HL-60/S4 (cell line): ENCODE measurements around the gene MRPL36.

Source experiments
- in situ Hi-C: fragments of 300-500 bp; cut with MboI; formaldehyde crosslinking; loops from 2 replicates; pipeline ENCODE4 v1.14.3; 2022; ENCODE audit warnings: low sequenced_read_pairs

Gene MRPL36

DNA sequence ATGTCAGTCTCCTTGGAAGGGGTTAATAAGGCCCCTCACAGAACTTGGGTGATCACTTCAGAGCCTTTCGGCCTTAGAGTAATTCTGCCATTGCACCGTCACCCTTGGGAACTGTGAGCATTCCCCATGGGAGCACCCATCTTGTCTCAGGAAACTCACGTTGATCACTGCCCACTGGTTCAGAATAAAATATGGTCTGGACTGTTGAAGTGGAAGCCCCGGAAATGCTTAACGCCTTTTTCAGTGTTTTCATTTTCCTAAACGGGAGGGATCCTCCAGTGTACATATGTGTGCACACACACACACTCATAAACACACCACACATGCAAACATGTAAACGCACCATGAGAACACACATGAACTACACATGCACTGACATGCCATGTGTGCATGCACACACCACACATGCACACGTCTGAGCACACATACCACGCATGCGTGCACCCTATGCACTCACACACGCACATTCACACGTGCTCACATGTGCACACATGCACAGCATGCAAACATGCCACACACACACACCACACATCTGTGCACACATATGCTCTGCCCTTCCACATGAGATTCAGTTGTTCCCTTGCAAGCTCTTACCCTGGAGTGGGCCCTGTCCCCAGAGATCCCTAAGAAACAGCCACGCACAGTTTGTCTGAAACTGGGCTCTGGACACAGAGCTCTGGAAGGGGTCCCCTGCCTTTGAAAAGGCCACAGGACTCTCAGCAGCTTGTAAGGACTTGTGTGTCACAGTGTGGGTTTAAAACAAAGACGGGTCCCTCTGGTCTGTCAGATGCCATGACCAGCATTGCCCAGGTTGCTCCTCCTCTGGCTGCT is 17.0 kb downstream of the MRPL36 start:
- in situ Hi-C loops, result no loop called here

DNA sequence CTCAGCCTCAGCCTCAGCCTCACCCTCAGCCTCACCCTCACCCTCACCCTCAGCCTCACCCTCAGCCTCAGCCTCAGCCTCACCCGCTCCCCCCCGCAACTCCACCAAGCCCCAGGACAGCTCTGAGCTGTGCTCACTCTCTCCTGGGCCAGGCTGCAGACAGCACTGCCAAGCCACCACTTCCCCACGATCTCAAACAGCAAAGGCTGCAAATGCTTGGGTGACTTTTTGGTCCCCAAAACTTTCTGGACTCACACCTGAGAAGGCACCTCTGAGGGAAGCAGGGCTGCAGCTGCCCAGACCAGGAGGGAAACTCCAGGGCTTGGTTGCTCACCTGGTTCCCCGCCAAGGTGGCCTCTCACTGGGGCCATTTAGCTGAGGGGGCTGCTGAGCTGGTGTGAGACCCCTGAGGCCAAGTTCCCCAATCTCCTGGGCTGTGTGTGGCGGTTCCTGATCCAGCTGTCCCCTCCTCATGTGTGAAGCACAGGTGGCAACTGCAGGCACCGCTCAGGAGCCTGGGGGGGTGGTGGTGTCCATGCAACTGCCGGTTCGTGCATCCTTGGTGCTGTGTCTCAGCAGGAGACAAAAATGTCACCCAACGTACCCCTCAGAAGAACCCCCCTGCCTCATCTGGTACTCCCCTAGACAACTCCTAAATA is 17.8 kb downstream of the MRPL36 start:
- in situ Hi-C loops, result no loop called here

DNA sequence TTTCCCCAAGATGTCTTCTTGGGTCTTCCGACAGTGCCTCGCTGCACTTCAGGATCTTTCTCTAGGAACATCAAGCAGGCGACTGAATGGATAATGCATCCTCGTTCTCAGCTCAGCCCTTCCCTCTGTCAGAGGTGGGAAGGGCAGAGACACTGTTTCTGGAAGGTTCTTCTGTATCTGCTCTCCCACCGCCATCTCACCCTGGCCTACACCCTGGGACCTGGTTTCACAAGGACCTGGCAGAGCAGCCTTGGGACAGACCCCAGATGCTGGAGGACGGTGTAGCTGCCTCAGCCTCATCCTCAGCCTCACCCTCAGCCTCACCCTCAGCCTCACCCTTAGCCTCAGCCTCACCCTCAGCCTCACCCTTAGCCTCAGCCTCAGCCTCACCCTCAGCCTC is 18.5 kb downstream of the MRPL36 start:
- in situ Hi-C loops, result no loop called here

DNA sequence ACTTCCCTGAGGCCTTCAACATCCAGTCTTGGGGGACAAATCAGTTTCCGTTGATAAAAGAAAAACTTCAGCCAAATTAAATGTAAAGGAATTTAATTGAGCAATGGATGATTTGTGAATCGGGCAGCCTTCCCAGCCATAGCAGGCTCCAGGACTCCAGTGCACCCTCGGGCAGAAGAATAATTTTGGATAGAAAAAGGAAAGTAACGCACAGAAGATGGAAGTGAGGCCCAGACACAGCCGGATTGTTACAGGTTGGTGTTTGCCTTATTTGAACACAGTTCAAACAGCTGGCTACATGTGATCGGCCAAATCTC is 19.1 kb downstream of the MRPL36 start:
- in situ Hi-C loops, result no loop called here

DNA sequence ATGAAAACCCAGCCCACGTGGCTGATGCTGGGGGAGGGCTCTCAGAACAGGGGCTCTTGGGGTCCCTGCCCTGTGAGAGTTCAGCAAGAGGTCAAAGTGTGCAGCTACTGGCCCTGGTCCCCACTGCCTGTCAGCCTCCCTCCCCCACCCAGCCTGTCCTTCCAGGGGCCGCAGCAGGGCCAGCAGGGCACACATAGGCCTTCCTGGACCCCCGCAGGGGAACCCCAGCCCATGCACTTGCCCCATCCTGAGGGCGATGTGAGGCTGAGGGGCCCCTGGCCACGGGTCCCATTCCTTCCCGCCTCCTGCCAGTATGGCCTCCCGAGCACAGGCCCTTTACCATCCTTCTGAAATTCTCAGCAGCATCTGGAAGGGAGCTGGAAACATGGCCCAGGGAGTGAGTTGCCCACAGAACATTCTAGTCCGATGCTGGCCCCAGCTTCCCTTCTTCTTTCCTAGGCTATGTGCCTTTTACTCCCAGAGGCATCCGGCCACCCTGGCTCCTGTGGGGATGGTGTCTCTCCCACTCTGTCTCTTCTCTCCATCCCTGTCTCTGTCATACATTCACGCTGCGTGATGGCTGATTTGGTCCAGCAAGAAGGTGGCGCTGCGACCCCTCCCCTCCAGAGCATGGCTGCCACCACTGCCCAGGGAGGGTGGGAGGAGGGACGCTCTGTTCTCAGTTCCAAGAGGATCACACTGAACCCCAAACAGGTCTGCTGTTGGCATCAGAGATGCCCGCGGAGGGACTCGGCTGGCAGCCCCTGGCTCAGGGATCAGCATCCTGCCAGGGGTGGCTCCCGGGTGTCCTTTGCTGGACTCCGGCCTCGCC is 19.6 kb downstream of the MRPL36 start:
- in situ Hi-C loops, result no loop called here

DNA sequence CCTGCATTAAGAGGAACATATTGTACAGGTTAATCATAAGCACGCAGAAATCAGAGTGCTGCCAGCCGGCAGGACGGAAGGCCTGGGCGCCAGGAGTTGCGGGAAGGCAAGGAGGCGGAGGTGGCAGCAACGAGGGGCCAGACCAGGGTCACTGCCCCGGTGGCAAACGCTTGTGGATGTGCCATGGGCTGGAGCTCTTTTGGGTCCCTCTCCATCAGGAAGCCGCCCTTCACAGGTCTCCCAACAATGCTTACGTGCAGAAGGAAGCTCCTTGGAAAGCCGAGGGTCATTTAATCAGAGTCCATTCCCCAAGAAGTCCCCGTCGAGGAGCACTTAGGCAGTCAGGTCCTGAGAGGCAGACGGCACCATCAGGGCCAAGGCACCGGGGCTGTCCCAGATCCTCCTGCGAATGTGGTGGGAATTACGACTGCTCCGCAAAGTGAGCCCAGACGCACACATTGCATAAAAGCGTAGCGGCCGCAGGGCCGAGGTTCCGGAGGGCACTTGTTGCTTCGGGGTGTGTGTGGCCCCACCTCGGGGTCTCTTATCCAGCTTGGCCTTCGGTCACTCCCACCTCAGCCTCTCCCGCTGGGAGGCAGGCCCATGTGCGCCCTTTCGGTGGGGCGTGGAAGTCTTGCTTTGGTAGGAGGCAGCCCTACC is 20.5 kb downstream of the MRPL36 start:
- in situ Hi-C loops, result no loop called here

DNA sequence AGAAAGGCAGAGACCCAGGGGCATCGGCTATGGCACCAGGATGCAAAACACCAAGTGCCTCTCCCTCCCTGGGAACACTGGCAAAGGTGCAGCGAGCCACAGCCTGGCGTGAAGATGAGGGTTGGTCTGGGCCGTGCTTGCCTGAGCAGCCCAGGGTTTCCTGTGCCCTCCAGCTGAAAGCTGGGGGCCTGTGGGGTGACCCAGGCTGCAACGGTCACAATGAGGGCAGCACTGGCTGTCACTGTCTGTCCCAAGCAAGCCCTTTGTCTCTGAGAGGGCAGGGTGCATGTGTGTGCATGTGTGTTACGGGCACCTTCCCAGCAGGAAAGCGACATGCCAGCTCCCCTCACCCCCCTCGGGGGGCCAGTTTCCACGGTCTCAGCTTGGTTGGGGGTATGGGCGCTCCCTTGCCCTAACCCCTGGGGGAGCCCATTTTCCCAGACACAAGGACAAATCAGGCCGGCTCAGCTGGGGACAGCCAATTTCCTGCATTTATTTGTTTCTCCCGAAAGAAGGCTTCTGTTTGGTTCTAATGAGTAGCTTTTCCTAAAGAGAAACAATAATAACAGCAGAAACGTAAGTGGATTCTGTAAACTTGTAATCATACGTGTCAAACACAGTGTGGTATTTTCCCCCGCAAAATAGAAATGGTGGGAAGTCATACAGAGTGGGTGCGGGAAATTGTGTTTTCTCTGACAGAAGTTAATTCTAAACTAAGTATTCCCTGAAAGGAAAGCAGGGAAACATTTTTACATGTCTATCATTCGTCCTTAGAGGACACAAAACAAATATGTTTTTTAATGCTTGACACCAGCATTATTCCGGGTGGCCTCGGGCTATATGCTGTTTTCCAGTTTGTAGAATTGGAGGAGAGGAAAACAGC is 21.3 kb downstream of the MRPL36 start:
- in situ Hi-C loops, result no loop called here

DNA sequence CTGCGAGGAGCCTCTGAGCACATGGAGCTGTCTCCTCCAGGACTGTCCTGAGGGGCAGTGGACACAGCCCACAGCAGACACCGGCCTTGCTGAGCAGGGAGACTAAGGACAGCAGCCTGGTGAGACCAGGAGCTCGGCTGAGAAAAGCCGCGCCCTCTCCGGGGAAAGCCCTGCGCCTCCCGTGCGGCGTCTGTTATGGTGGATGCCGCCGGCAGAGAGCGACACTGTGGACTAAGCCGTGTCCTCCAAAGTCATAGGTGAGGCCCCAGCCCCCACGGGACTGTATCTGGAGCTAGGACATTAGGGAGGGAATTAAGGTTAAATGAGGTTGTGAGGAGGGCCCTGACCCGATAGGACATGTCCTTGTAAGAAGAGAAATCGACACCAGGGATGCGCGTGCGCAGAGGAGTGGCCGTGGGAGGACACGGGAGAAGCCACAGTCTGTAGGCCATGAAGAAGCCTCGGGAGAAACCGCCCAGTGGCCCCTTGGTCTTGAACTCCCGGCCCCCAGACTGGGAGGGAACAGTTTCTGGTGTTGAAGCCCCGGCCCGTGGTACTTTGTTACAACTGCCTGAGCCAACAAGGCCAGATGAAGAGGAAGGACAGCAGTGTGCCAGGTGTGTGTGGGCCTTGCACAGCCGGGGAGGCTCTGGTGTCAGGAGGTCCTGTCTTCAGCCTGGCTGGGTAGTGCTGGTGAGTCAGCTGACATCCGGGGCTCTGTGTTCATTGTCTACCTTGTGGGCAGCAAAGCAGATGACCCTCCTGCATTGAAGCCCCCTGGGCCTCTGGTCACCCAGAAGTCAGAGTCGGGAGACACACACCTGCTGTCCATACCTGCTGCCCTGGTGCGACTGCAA is 22.1 kb downstream of the MRPL36 start:
- in situ Hi-C loops, result no loop called here

DNA sequence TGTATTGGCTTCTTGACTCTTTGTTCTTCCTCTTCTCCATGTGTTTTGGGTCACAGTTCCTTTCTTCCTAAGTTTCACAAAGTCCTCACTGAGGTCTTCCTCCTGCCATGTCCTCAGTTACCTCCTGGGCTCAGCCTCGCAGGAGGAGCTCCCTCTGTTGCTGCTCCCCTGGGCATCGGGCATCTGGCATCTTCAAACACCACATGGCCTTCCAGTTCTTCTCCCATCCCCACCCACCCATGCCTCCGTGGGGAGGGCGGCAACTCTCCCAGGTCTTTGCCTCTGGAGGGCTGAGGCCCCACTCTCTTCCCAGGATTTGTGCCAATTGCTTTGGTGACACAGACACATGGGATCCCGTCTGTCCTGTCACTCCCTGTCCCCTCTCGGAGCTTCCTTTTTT is 22.8 kb downstream of the MRPL36 start:
- in situ Hi-C loops, result no loop called here

DNA sequence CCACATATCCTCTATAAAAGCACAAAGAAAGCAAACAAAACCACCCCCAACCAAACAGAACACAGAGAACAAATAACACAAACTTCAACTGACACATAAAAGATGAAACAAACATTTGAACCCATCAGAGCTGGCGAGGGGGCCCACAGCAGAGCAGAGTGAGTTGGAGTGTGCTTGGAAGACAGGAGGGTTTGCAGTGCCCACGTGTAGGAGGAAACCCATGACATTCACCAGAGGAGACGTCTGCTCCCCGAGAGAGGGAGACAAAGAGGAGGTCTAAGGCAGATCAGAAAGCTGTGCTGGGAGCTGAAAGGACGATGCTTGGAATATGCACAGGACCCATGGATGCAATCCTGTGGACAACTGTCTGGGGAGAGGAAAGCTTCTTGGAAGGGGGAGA is 27.0 kb downstream of the MRPL36 start:
- in situ Hi-C loops, result loop anchor here (25.0 kb wide), 1 partner anchor 240 kb away; no protein-coding TSS in a partner anchor

DNA sequence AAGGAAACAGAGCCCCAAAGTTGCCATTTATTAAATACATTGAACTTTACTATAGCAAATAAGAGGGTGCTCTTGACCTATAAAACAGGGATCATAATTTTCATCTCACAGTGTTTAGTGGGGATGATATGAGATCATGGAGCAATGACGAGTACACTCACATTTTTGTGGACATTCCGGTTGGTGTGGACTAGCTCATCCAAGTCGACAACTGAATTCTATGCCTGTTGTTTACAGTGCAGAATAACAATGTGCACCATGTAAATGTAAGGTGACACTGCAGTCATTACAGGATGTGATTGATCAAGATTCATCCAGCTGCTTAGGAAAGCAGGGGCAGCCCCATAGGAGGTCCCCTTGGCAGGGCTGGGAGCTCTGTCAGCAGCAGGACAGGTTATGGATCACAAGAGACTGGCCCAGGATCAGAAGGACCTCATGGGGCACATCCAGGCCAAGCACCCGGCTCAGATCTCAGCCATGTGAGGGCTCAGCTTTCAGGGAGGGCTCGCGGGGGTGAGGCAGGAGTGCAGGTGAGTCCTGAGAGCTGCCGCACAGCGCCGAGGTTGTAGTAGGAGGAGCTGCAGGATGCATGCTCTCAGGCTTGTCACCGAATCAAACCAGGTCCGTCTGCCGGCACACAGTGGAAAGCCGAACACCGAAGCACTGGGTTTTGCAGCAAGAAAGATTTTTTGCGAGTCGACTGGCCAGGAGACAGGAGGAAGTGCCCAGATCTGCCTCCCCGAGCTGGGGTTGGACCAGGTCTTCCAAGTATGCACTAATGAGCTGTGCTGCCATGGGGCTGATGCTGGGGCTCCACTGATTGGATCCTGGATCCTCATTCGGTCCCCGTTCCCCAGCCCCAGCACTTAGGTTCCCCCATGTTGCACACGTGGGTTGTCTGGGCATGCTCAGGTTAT is 28.2 kb downstream of the MRPL36 start:
- in situ Hi-C loops, result loop anchor here (25.0 kb wide), 1 partner anchor 241 kb away; no protein-coding TSS in a partner anchor

DNA sequence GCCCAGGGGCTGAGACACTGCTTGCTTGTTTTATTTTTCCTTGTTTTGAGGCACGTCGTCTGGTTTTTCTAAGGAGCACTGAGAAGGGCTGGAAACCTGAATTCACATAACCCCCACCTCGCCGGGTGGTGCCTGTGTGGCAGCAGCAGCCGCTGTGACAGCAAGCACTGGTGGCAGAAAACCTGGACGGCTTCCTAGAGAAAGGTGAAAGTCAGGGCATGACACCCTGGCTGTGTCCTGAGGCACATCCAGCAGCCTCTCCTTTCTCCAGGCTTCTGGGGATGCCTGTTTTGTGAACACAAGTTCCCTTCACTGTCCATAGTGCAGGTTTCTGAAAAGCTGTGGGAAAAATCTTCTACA is 29.2 kb downstream of the MRPL36 start:
- in situ Hi-C loops, result loop anchor here (25.0 kb wide), 1 partner anchor 242 kb away; no protein-coding TSS in a partner anchor

DNA sequence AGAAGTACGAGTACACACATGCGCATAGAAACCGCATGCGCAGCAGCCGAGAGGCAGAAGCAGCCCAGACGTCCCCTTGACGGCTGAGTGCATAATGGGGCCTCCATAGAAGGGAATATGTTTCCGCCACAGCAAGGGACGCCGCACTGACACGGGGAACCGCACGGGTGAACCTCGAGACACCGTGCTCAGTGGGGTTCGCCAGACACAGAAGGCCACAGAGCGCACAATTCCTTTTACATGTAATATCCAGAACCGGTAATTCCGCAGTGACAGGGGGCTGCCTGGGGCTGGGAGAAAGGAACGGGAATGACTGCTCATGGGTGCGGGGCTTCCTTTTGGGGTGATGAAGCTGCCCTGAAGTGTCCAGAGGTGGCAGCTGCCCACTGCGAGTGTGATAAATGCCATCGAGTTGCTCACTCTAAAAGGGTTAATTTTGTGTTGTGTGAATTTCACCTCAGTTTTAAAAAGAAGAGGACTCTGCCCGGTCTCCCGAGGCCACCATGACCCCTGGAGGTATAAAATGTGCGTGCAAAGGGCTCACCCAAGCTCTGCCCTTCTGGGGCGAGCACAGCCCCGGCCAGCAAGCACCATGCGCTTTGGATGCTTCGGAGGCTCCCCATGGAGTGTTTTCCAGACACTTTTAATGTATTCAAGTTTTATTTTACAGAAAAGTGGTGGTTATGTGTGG is 29.7 kb downstream of the MRPL36 start:
- in situ Hi-C loops, result loop anchor here (25.0 kb wide), 1 partner anchor 242 kb away; no protein-coding TSS in a partner anchor

DNA sequence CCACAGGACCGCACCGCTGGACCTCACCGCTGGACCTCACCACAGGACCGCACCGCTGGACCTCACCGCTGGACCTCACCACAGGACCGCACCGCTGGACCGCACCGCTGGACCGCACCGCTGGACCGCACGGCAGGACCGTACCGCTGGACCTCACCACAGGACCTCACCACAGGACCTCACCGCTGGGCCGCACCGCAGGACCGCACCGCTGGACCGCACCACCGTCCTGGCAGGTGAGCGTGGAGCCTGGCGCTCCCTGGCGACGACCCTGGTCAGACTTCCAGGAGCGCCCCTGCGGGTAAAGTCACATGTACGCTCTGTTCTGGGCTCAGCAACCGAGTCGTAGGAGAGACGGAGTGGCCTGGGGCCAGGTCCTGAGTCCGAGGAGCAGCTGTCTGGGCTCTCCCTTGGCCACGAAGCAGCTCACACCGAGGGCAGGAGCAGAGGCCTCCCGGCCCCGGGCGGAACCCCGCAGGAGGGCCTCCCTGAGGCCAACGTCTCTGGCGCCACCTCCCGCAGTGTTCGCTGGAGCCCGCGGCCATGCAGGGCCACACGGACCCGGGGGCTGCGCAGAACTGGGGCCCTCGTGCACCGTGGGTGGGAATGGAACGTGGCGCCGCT is 30.5 kb downstream of the MRPL36 start:
- in situ Hi-C loops, result loop anchor here (25.0 kb wide), 1 partner anchor 243 kb away; no protein-coding TSS in a partner anchor

DNA sequence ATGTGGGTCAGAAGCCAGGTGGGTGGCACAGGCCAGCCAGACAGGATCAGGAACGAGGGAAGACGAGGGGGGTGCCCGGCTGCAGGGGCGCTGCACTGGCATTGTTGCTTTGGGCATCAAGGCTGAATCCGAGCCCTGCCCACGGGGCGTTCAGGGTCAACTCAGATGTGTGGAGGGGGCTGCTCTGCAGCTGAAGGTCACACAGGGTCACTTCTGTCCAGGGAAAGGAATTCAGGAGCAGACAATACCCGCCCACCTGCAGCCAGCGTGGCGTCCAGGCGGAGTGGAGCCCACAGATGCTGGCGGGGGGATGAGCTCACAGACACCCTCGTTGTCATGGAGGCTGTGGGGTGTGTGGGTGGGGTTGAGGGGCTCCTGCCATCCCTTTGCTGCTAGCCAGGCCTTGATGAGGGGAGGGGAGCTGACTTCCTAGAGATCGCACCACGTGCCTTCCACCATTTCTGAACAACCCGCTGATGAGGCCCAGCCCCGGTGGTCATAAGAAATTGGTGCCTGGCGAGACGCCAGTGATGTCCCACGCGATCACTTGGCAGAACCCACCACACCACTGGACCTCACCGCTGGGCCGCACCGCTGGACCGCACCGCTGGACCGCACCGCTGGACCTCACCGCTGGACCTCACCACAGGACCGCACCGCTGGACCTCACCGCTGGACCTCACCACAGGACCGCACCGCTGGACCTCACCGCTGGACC is 31.2 kb downstream of the MRPL36 start:
- in situ Hi-C loops, result loop anchor here (25.0 kb wide), 1 partner anchor 244 kb away; no protein-coding TSS in a partner anchor
